Measurements from ENCODE around the gene GPLD1.
"Not testable (repeated sequence)": the region's sequence is repeated elsewhere in the genome, so short reads cannot be mapped to it uniquely, and the experiment has no call there.

The GPLD1 gene

GRCh38 chr6:24451581-24452388 is 37.6 kb downstream of the GPLD1 start:
- no peak for DNase-seq

DNA sequence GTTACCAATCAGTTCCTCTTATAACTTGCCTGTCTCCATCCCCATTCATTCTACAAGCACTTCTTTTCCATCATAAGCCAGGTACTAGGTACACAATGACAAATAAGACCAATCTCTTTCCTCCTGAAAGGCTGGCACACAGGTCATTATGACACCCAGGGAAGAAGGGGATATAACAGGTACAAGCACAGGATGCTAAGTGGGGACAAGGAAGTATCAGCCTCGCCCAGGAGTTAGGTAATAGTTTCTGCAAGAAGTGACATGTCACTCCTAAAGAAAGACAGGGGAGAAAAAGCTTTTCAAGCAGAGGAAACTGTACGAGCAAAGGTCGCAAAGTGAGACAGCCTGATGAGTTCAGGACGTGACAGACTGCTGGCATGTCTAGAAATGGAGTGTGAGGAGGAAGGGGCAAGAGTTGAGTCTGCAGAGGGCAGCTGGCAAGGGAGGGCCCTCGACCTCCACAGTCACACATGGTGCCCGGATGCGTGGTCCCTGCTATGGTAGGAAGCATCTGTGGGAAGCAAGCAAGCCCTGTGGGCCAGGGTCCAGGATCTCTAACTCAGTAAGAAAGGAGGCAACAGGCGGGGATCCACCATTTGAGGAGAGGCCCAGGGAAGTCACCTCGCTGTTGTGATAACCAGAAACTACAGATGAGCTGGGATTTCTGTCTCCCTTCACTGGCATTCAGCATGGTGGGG is 40.4 kb downstream of the GPLD1 start:
- DNase-seq, result no peak

GRCh38 chr6:24448396-24448795 is 41.0 kb downstream of the GPLD1 start:
- no peak for DNase-seq

DNA sequence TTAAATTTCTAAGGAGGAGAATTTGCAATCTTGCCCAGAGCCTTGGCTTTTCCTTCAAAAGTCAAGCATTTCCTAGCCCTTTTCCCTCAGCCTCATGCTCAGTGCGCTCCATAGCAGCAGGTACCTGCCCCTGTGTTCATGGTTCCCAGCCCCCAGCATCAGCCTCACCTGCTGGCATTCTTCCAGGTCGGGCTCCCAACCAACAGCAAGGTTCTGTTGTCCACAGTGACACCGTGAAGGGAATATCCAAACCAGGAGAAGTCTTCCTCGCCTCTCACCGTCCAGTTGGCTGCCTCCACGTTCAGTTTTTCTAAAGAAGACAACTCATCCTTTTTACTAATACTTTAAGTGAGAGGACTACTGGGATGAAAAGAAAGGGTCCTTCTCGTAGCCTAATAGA is 42.7 kb downstream of the GPLD1 start:
- DNase-seq, result no peak

GRCh38 chr6:24445704-24446103 is 43.7 kb downstream of the GPLD1 start:
- no peak for DNase-seq

GRCh38 chr6:24444588-24444987 is 44.8 kb downstream of the GPLD1 start:
- DNase-seq, result no peak

- no peak for DNase-seq
These were observed 47.8 kb downstream of the GPLD1 start for GRCh38 chr6:24441599-24441904.

- DNase-seq, result no peak
These were observed 48.3 kb downstream of the GPLD1 start for GRCh38 chr6:24440897-24441598.

GRCh38 chr6:24439858-24440539 is 49.4 kb downstream of the GPLD1 start:
- DNase-seq, result no peak

GRCh38 chr6:24436979-24437378 is 52.4 kb downstream of the GPLD1 start:
- DNase-seq, result no peak

- DNase-seq, result no peak
These were observed 56.8 kb downstream of the GPLD1 start for GRCh38 chr6:24432611-24433010.

DNA sequence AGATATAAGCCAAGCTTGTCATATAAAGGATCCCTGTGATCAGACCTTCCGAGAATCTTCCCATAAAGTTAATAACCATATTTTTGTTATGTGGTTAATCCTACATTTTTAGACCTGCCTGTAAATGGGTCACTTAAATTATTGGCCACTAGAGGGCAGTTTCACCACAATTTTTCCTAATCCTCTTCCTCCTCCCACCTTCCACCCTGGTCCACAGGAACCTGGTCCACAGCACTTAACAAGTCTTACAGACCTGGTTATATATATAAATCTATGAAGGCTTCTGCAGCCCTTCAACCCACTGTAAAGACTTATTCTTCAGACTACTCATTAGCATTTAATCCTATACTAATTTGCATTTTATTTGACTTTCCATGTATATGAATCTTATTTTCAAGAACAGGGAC is 58.3 kb downstream of the GPLD1 start:
- no peak for DNase-seq

DNA sequence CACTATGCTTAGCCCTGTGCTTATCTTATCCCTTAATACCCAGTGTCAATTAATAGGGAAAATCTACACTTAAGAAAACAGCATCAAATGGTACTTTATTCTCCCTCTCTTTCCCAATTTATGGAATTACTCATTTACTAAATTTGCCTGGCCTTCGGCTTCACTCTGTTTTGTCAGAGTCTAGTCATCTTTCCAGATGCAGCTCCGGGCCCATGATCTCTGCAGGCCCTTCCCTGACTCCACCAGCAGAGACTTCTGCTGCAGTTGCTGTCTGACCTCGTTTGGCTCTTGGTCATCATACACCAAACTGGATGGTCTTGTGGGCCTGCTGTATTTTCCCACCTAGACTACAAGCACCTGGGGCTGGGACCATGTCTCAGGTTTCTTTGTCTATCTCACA is 59.3 kb downstream of the GPLD1 start:
- no peak for DNase-seq

DNA sequence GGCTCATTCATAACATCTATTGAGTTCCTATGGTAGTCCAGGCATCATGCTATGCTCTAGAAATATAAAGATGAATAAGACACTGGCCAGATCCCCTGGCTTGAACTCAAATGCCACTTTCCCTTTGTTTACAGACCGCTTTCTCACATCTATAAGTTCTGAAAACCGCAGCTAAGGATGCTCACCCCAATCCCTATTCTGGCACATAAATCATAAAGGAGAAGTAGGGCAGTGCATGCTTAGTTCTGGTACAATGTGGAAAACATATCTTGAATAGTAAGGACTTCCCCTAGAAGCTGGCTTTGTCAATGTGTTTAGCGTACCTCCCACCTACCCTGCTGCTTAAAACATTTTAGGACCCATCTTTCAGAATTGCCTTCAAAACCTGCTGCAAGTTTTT is 60.2 kb downstream of the GPLD1 start:
- no peak for DNase-seq

- DNase-seq, result no peak
These were observed 60.8 kb downstream of the GPLD1 start for GRCh38 chr6:24428615-24429014.

DNA sequence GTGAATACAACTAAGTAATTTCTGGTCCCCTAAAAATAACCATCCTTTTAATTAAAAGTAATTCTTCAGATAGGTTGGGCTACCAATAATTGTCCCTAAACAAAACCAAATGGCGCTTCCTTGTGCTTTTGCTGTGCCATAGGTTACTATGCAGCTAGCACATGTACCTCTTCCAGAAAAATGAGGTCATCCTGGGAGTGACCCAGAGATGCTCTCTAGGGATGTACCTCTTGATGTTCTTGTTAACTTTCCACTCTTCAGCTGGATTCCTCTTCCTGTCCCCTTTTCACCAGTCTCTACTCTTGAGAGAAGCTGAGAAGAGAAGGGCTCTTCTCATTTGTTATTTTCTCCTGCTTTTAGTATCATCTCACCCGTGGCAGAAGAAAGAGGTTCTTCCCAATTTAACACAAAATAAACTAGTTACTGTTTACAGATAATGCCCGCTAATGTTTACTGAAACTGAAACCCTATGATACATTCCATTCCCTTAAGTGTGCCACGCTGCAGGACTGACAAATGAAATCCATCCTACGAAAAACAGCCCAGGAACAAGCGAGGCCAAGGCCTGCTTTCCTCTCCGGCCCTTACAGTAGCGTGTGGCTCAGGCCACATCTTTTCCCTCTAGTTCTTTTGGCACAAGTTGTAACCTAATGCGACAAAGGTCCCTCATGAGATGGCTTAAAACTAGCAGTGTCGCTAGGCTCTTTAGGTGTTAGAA is 62.5 kb downstream of the GPLD1 start:
- DNase-seq, result no peak

DNA sequence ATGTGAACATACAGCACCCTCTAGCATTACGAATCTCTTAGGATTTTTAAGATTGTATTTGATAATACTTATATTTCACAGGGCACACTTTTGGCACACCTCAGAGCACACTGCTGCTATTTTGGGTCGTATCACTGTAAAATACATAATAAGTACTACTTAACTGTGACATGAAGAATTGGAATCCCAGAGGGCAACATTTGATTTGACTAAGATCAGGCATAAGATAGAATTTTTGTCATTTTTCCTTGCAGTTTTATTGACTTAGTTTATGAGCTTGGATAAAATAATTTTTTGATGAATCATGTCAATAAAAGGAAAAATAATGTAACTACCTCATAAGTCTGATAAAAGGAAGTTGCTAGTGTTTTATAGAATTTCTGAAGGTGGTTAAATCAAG is 64.3 kb downstream of the GPLD1 start:
- no peak for DNase-seq

DNA sequence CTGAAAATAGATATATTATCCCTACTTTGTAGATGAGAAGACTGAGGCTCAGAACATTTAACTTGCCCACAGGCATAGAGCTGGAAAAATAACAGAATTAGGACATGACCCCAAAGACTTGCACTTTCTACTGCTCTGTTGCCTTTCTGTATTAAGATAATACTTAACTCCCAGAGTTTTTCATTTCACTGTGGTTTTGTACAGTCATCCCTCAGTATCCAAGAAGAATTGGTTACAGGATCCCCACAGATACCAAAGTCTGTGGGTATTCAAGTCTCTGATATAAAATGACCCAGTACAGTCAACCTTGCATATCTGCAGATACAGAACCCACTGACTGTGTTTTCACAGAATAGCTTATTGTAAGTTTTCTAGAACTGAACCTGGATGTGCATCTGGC is 69.9 kb downstream of the GPLD1 start:
- no peak for DNase-seq

DNA sequence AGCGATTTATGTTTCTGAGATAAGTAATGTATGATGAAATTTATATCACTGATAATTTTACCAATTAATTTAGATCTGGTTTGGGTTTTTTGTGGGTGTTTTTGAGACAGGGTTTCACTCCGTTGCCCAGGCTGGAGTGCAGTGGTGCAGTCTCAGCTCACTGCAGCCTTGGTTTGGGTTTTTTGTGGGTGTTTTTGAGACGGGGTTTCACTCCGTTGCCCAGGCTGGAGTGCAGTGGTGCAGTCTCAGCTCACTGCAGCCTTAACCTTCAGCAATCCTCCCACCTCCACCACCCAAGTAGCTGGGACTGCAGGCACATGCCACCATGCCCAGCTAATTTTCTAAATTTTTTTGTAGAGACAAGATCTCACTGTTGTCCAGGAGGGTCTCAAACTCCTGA is 73.6 kb downstream of the GPLD1 start:
- DNase-seq, result no peak

GRCh38 chr6:24414531-24414930 is 74.8 kb downstream of the GPLD1 start:
- DNase-seq, result not testable (repeated sequence)

DNA sequence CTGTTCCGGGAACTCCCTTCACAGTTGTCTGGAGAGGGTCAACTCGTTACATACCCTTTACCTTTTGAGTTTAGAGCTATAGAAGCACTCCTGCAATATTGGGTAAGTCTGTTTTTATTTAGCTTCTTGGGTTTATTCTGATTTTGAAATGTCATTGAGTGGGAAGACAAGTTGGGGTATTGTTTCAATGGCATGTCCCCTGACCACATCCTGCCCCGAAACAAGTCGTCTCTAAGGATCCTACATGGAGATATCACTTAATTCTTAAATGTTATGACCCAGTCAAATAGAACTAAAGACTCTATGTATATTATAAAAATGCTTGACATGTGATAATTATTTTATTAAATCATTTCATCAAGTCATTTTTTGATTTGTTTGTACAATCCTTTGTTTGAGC is 77.1 kb downstream of the GPLD1 start:
- no peak for DNase-seq

- DNase-seq, result no peak
These were observed 78.8 kb downstream of the GPLD1 start for GRCh38 chr6:24410622-24411021.
